ENCODE measurements around the gene C19orf85.
"Not testable (repeated sequence)": the region's sequence is repeated elsewhere in the genome, so short reads cannot be mapped to it uniquely, and the experiment has no call there.

Gene C19orf85

GRCh38 chr19:55464662-55465054, at the start of gene C19orf85:
C19orf85 (minus strand) TSS chr19:55464751; CDS start chr19:55464554, 197 bp downstream.
- no peak for DNase-seq

- DNase-seq: no peak
These were observed 43.6 kb upstream of the C19orf85 start for GRCh38 chr19:55508120-55508519.

GRCh38 chr19:55504981-55505380, 40.4 kb upstream of the C19orf85 start:
- no peak for DNase-seq

GRCh38 chr19:55504252-55504603, 39.7 kb upstream of the C19orf85 start:
- no peak for DNase-seq

- DNase-seq: peak; percentile 91
These were observed 39.1 kb upstream of the C19orf85 start for GRCh38 chr19:55503502-55504251.

GRCh38 chr19:55503157-55503501, 38.6 kb upstream of the C19orf85 start:
- no peak for DNase-seq

GRCh38 chr19:55502197-55502952, 37.8 kb upstream of the C19orf85 start:
- no peak for DNase-seq

- no peak for DNase-seq
These were observed 35.9 kb upstream of the C19orf85 start for GRCh38 chr19:55500368-55500952.

- no peak for DNase-seq
These were observed 33.8 kb upstream of the C19orf85 start for GRCh38 chr19:55498246-55498840.

- DNase-seq: no peak
These were observed 33.2 kb upstream of the C19orf85 start for GRCh38 chr19:55497763-55498162.

- not testable (repeated sequence) for DNase-seq
These were observed 32.3 kb upstream of the C19orf85 start for GRCh38 chr19:55496820-55497219.

GRCh38 chr19:55495646-55496349, 31.2 kb upstream of the C19orf85 start:
- no peak for DNase-seq

- no peak for DNase-seq
These were observed 29.7 kb upstream of the C19orf85 start for GRCh38 chr19:55494172-55494761.

GRCh38 chr19:55493645-55494171, 29.2 kb upstream of the C19orf85 start:
- no peak for DNase-seq

- DNase-seq: no peak
These were observed 28.6 kb upstream of the C19orf85 start for GRCh38 chr19:55493052-55493644.

GRCh38 chr19:55492362-55492944, 27.9 kb upstream of the C19orf85 start:
- no peak for DNase-seq

- DNase-seq: no peak
These were observed 27.2 kb upstream of the C19orf85 start for GRCh38 chr19:55491546-55492360.

GRCh38 chr19:55490478-55491432, 26.2 kb upstream of the C19orf85 start:
- no peak for DNase-seq

- no peak for DNase-seq
These were observed 25.3 kb upstream of the C19orf85 start for GRCh38 chr19:55489711-55490477.

Measured in MV-4-11 (cell line).